HG02623 (cell line): ENCODE data around the gene NME1.
A peak's percentile ranks its signal among the peaks of the same experiment; 100 is the strongest.
"Not testable (repeated sequence)": the region's sequence is repeated elsewhere in the genome, so short reads cannot be mapped to it uniquely, and the experiment has no call there.

Experiments used
- ATAC-seq: cut with Tn5 transposase; IDR thresholded peaks from one replicate; pipeline ENCODE4 v1.9.1; 2021; ENCODE audit warnings: moderate library complexity; ENCODE audit not compliant: unreplicated experiment

NME1 gene

DNA sequence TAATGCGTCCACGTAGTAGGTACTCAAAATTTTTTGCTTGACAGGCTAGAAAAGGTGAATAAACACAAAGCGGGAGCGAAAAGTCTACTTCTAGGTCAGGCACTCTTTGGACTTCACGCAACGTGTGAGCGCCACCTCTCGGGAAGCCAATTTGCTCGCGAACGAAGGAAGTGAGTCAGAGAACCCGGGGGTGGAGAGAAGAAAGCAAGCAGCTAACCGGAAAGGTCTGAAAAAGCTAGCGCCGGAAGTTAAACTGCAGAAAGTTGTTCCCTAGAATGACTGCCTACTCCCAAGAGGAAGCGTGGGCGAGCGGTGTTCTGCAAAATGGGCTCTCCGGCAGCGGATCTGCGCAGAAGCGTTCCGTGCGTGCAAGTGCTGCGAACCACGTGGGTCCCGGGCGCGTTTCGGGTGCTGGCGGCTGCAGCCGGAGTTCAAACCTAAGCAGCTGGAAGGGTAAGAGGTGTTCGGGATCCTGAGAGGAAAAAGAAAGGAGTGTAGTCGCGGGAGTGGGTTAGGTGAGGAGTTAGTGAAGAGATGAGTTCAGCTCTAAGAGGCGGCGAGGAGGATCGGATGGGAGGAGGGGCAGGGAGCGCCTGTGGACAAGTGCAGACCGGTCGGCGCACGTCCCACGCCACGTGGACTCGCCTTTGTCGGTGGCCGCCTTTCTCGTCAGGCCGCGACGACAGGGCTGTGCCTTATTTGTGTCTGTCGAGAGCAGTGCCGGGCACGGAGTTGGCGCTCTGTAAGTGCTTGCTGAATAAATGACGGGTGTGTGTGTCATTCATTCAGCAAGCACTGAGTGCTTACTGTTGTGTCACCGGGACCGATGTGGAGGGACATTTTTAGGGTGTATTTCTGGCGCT lies at the start of gene NME1:
Gene NME1, plus strand, starts transcription at position 350 of the 863 bp plus-strand sequence. CDS start 2,096 bp downstream, outside the sequence.
- ATAC-seq = peak; percentile 81

DNA sequence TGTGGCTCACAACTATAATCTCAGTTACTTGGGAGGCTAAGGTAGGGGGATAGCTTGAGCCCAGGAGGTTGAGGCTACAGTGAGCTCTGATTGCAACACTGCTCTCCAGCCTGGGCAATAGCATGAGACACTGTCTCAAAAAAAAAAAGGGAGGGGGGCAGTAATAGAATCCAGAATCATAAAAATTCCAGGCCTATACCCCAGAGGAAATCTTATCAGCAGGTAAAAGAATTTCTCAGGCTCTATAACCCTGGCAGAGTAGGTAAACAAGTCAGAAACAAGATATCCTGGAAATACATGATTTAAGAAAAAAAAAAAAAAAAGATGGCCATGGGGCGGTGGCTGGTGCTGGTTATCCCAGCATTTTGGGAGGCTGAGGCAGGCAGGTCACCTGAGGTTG lies 45.6 kb upstream of the NME1 start:
- ATAC-seq = no peak

DNA sequence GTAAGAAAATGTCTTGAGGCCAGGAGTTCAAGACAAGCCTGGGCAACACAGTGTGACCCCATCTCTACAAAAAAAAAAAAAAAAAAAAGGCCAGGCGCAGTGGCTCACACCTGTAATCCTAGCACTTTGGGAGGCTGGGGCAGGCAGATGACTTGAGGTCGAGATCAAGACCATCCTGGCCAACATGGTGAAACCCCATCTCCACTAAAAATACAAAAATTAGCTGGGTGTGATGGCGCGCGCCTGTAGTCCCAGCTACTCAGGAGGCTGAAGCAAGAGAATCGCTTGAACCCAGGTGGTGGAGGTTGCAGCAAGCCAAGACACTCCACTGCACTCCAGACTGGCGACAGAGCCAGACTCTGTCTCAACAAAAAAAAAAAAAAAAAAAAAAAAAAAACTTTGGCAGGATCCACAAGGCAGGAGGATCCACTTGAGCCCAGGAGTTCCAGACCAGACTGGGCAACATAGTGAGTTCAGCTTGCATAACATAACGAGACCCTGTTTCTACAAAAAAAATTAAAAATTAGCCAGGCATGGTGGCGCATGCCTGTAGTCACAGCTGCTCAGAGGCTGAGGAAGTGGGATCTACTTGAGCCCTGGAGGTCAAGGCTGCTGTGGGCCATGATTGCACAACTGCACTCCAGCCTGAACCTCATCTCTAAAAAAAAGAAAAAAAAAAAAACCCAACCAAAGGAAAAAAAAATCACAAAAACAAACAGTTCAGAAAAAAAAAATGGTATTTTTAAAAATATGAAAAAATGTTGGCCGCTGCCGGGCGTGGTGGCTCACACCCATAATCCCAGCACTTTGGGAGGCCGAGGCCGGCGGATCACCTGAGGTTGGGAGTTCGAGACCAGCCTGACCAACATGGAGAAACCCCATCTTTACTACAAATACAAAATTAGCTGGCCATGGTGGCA lies 40.8 kb upstream of the NME1 start:
- not testable (repeated sequence) for ATAC-seq

DNA sequence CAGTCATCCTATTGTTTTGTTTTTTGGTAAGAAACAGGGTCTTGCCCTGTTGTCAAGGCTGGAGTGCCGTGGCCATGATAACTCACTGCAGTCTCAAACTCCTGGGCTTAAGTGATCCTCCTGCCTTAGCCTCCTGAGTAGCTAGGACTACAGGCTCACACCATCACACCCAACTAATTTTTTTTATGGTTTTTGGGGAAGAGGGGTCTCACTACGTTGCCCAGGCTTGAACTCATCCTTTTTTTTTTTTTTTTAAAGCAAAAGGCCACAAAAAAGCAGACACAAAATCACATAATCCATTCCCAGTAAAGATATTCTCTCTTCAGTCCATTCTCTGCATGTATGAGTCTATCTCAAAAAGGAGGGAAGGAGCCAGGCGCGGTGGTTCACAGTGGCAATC lies 38.2 kb upstream of the NME1 start:
- ATAC-seq = no peak

DNA sequence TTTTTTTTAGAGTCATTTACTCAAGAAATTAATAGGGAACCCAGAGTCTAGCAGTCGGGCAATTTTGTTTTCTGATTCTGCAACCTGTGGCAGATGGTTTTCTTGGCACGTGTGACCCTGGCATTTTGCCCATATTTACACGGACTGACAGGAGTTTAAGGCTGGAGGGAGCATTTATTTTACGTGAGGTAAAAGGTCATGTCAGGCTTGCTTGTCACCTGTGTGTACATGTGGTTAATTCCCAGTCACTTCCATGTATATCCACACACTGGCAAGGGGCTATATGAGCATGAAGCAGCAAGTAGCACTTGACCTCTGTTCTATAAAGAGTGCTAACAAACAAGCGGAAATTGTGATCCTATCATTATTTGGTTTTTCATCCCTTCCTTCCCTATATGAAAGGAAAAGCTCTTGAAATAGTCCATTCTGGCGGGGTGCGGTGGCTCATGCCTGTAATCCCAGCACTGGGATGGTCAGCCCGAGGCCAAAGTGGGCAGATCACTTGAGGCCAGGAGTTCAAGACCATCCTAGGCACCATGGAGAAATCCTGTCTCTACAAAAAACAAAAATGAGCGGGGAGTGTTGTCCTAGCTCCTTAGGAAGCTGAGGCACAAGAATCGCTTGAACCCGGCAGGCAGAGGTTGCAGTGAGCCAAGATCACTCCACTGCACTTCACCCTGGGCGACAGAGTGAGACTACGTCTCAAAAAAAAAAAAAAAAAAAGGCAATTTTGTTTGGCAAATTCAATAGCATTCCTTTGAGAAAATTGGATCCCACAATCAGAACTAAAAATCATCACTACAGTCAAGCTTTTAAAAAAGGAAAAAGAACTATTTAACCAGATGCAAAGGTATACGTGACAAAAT lies 34.8 kb upstream of the NME1 start:
- no peak for ATAC-seq

DNA sequence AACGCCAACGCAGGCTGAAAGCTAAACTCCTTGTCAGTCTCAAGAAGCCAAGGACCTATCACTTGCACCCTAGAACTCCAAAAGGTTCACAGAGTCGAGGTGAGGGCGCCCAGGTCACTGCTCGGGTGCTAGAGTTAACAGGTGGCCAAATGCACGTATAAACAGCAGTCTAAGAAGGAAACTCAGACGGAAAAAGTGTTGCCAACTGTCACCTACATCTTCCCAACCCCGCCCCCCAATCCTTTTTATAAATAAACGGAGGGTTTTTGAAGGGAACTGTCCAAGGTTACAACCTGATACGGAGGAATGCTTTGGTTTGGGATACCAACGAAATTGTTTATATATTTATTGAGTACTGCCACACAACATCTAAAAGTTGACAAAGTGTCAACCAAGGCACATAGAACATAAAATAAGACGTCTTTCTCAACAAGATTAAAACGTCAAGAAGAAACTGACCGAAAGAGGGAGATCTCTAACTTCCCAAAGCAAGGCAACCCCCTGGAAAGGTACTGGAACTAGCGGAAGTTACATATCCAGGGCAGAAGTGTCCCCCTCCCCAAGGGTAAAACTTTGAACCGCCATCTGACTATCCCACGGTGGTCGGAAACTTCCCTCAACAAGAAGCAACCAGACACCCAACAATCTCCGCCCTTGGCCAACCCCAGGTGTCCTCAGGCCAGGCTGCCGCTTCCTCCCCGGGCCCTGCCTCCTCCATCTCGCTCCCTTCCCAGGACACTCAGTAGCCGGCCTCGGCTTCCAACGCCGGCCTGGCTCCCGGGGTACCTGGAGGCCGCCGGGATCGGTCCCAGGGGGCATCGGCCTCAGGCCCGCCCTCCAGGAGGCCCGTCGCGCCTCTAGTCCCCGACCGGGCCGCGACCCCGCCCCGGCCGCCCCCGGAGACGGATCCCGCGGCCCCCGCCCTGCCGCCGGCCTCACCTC lies 33.7 kb upstream of the NME1 start:
- peak; percentile 19 for ATAC-seq

DNA sequence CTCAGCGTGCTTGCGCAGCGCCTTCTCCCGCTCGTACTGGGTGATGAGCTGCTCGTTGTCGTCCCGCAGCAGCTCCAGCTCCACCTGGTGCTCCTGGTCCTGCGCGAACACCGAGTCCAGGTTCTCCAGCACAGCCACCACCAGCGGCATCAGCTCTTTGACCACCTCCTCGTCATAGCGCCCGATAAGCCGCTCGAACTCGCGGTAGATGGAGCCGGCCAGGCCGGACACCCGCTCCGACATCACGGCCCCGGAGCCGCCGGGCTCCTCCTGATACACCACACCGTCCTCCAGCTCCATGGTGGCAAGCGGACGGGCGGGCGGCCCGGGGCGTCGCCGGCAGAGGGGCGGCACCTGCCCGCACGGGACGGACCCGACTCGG lies 33.0 kb upstream of the NME1 start:
- ATAC-seq = peak; percentile 19

DNA sequence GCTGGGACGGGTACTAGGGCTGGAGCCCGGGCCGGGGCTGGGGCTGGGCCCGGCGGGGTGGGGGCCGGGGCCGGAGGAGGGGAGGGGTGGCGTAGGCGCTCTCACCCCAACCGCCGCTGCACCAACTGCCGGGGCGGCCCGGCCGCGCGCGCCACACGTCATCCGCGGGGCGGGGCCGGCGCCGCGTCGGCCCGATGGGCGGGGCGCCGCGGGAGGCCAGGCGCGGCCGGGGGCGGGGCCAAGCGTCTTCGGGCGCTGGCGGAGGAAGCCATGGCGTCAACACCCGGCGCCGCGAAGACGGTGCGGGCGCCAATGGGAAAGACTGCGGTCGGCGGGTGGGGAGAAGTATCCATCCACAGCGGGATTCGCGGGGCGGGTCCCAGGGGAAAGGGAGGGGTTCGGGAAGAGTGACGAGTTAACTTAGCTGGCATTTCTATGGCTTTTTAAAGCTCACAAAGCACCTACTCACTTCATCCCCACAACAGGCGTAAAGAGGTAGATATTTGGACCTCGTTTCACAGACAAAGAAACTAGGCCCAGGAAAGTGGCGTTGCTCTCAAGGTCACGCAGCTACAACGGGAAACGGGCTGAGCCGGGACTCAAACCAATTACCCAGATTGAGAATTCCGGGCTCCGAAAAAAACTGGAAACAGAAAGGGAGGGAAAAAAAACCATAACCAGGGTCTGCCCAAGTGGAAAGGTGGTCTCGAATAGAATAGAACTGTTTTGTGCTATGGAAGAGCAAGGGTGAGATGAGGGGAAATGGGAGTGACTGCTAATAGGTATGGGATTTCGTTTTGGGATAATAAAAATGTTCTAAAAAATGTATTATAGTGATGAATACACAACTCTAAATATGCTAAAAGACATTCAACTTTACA lies 32.4 kb upstream of the NME1 start, which contains the start of gene SPAG9:
Gene SPAG9, minus strand, starts transcription at position 130 of the 881 bp plus-strand sequence. CDS start 212 bp downstream, outside the sequence.
- peak; percentile 72 for ATAC-seq

DNA sequence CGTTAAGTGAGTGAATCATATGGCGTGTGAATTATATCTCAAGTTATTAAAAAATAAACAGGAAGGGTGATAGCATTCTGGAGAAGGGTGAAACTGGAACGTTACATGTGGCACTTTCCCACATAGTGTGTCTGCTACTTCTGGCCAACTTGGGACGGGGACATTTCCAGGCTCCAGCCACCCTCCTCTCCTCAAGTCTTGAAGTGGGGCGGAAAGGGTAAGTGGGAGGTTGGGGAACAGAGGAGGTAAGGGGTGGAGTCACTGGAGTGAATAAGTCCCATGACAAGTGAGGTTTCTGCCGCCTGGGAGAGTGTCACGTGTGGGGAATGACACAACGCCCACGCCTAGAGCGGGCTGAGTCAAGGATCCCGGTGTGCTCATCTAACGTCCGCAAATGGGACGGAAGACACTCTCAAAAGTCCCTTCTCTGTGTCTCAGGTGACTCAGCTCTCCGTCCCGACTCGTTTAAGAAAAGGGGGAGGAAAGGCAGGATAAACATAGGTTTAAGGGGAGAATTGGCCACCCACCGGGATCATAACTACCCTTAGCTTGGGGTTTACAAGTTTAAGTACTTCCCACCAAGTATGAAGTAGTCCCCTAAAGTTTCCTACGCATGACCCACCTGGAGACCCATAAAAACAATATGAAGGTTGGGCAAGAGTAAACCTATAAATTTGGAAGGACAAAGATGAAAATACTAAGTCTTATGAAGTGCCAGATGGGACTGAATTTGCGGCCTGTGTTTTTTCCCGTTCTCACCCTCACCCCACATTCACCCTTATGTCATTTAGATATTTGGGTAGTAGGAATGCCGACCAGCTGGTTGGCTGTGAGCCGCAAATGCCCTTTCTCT lies 31.5 kb upstream of the NME1 start:
- ATAC-seq = no peak

DNA sequence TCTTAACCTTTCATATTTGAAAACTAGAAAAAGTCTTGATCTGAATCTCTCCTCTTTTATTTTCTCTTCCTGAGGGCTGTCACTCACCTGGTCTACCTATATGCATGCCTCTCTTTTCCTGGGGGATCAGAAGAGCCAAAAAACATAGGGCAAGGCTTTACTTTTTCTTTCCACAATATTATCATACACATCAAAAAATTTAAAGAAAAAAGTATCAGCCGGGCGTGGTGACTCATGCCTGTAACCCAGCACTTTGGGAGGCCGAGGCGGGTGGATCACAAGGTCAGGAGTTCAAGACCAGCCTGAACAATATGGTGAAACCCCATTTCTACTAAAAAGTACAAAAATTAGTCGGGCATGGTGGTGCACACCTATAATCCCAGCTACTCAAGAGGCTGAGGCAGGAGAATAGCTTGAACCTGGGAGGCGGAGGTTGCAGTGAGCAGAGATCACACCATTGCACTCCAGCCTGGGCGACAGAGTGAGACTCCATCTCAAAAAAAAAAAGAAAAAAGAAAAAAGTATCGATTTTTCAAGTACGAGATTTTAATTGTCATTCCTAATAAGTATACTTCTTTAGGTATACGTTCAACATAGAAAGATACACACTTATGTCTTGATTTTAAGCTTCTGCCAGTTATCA lies 30.8 kb upstream of the NME1 start:
- not testable (repeated sequence) for ATAC-seq

DNA sequence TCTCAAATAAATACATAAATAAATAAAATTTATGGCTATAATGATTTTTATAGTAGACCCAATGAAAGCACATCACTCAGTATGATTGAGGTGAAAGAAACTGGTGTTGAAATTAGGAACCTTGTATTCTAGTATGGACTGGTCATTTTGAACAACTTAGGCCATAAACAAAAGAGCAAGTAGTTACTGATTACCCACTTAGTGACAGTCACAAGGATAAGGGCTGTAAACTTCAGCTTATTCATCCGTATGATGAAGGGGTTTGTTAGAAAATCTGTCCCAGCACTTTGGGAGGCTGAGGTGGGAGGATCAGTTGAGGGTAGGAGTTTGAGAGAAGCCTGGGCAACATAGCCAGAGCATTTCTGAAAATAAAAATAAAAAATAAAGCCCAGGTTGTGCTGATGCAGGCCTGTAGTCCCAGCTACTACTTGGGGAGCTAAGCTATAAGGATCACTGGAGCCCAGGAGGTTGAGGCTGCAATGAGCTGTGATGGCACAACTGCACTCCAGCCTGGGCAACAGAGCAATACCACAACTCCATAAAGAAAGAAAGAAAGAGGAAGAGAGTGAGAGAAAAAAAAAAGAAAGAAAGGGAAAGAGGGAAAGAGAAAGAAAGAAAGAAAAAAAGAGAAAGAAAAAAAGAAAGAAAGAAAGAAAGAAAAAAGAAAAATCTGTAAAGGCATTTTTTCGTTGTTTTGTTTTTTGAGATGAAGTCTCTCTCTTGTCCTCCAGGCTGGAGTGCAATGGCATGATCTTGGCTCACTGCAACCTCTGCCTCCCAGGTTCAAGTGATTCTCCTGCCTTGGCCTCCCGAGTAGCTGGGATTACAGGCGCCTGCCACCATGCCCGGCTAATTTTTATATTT lies 28.5 kb upstream of the NME1 start:
- no peak for ATAC-seq

DNA sequence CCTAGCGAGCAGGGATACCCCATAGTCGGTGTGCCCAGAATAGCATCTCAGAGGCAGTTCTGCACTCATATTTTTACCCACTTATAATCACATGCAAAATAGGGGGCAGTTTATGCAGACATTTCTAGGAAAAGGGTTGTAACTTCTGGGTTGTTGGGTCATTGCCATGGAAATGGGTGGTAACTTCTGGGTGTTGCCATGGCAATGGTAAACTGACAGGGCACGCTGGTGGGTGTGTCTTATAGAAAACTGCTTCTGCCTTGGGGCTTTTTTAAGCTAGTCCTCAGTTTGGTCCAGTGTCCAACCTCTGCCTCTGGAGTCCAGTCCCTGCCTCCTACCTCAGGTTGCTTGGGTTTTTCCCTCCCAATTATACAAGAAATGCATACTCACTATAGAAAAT lies 25.3 kb upstream of the NME1 start:
- no peak for ATAC-seq

DNA sequence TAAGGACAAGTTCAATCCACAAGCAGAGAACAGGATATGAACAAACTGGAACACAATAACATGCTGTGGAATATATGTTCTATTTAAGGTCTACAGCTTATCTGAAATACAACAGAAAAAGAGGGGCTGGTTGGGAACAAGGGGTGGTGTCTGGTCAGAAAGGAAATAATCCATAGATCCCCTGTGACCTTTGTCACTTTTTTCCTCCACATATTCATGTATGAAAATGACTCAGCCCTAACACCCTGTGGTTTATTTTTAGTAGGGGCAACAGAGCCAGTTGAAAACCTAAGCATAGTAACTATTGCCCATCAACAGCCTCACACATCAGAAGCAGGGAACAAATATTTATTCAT lies 20.4 kb upstream of the NME1 start:
- ATAC-seq = no peak

DNA sequence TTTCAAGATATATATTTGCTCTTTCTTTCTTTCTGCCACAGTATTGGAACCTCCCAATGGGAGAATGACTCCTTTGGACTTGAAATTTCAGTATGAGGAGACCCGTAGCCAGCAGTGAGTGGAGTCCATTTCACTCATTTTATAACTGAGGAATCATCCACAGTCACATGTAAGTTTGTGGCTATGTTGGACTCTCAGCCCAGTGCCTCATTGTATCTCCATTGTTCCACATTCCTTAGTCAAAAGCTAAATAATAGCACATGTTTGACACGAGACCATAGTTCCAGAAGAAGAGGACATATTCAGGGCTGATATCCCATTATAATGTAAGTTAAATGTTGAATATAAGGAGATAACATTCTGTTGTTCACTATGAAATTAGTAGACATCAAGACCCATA lies 20.0 kb upstream of the NME1 start:
- no peak for ATAC-seq

DNA sequence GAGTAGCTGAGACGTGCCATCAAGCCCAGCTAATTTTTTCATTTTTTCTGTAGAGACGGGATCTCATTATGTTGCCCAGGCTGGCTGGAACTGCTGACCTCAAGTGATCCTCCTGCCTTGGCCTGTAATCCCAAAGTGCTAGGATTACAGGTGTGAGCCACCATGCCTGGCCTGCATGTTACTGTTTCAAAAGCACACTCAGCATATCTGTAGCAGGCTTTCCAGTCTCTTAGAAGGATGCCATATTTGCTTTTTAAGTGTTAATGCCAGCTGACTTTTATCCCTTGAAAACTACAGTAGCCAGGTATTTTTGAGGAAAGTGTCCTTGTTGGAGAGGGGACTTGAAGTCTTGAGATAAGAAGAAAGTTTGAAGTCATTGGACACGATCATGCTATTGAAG lies 17.4 kb upstream of the NME1 start:
- ATAC-seq = no peak

DNA sequence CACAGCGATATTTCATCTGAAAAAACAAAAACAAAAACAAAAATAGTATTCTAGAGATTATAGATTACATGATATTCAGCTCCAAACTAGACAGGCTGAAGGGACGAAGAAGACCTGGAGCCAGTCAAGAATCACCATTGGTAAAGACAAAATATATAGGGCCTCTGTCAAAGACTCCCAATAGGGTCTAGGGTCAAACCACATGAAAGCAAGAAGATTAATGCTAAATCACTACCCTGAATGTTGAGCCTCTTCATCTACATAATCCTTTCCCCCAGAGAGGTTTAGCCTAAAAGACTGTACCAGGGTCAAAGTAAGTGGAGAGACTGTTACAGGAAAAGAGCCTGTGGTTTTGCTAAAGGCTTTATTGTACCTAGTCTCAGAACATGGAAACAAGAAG lies 10.8 kb upstream of the NME1 start:
- ATAC-seq = no peak
